Measurements from ENCODE around the gene GSG1L.

- TF ChIP-seq TARDBP (IDR thresholded peaks at IDR 0.05) (no peak), LEF1 (IDR thresholded peaks at IDR 0.05; ENCODE audit: borderline replicate concordance) (no peak), ELF4 (IDR thresholded peaks at IDR 0.05) (no peak), ARNT (IDR thresholded peaks at IDR 0.05) (no peak), SUZ12 (IDR thresholded peaks at IDR 0.05) (no peak), PKNOX1 (IDR thresholded peaks at IDR 0.05) (no peak), NFRKB (IDR thresholded peaks at IDR 0.05) (no peak)
Measured at GRCh38 chr16:27758544-27758943, 305.0 kb downstream of the GSG1L start.
